GM18907 (cell line): Measurements from ENCODE around the gene LRR1.
"Not testable (repeated sequence)": the region's sequence is repeated elsewhere in the genome, so short reads cannot be mapped to it uniquely, and the experiment has no call there.

ENCODE experiments used
- ATAC-seq: cut with Tn5 transposase; IDR thresholded peaks from one replicate; pipeline ENCODE4 v1.9.1; 2021; ENCODE audit warnings: mild to moderate bottlenecking, moderate library complexity; ENCODE audit not compliant: unreplicated experiment

Gene LRR1

GRCh38 chr14:49598485-49599300 is at the start of gene LRR1:
Gene LRR1, plus strand, starts transcription at chr14:49598940. Its CDS starts 81 bp downstream, at chr14:49599021.
- ATAC-seq, result peak; percentile 57

GRCh38 chr14:49549446-49549845 is 49.3 kb upstream of the LRR1 start:
- ATAC-seq, result no peak

- no peak for ATAC-seq
Observed at GRCh38 chr14:49549881-49550280, 48.9 kb upstream of the LRR1 start.

GRCh38 chr14:49550286-49551184 is 48.2 kb upstream of the LRR1 start:
- no peak for ATAC-seq

GRCh38 chr14:49551569-49551968 is 47.2 kb upstream of the LRR1 start:
- no peak for ATAC-seq

GRCh38 chr14:49553106-49553505 is 45.6 kb upstream of the LRR1 start:
- no peak for ATAC-seq

- no peak for ATAC-seq
Observed at GRCh38 chr14:49553892-49554291, 44.8 kb upstream of the LRR1 start.

- no peak for ATAC-seq
Observed at GRCh38 chr14:49559979-49560768, 38.6 kb upstream of the LRR1 start.

- ATAC-seq, result no peak
Observed at GRCh38 chr14:49566714-49567113, 32.0 kb upstream of the LRR1 start.

GRCh38 chr14:49569281-49569680 is 29.5 kb upstream of the LRR1 start:
- ATAC-seq, result no peak

GRCh38 chr14:49574038-49574437 is 24.7 kb upstream of the LRR1 start:
- no peak for ATAC-seq

GRCh38 chr14:49578141-49578540 is 20.6 kb upstream of the LRR1 start:
- ATAC-seq, result no peak

- no peak for ATAC-seq
Observed at GRCh38 chr14:49579841-49580240, 18.9 kb upstream of the LRR1 start.

- no peak for ATAC-seq
Observed at GRCh38 chr14:49581209-49582112, 17.3 kb upstream of the LRR1 start.

- ATAC-seq, result no peak
Observed at GRCh38 chr14:49582113-49582977, 16.4 kb upstream of the LRR1 start.

- ATAC-seq, result no peak
Observed at GRCh38 chr14:49583629-49584028, 15.1 kb upstream of the LRR1 start.

- no peak for ATAC-seq
Observed at GRCh38 chr14:49584058-49584457, 14.7 kb upstream of the LRR1 start.

GRCh38 chr14:49584981-49585640 is 13.6 kb upstream of the LRR1 start:
- ATAC-seq, result not testable (repeated sequence)
